Mesendoderm (in vitro differentiated cells): ENCODE data around the gene PRSS27.

Experiments used
- DNase-seq: peaks from one replicate; pipeline ENCODE4 v3.0.0; 2013
- H2AK5ac ChIP-seq: 2 replicates; pipeline ENCODE4 v1.6.1; 2013; ENCODE audit warnings: low read length, inconsistent platforms
- H2BK120ac ChIP-seq: 2 replicates; pipeline ENCODE4 v1.6.1; 2013; ENCODE audit warnings: low read depth, mild to moderate bottlenecking, low read length, moderate library complexity, mixed read lengths
- H2BK15ac ChIP-seq: replicated peaks from 2 replicates; pipeline ENCODE4 v1.6.1; 2013; ENCODE audit warnings: low read depth, mild to moderate bottlenecking, moderate library complexity
- H2BK5ac ChIP-seq: 2 replicates; pipeline ENCODE4 v1.6.1; 2013; ENCODE audit warnings: low read length, inconsistent platforms
- H3K18ac ChIP-seq: 2 replicates; pipeline ENCODE4 v1.6.1; 2013; ENCODE audit warnings: mild to moderate bottlenecking, low read length, mixed read lengths
- H3K23ac ChIP-seq: one replicate; pipeline ENCODE4 v1.6.1; 2013; ENCODE audit warnings: low read length
- H3K27ac ChIP-seq: 2 replicates; pipeline ENCODE4 v1.5.1; 2013; ENCODE audit warnings: low read depth, mild to moderate bottlenecking, inconsistent platforms, low read length, moderate library complexity
- H3K27me3 ChIP-seq: 2 replicates; pipeline ENCODE4 v1.6.1; 2013; ENCODE audit warnings: low read length, control low read depth, mild to moderate bottlenecking, inconsistent platforms; ENCODE audit not compliant: insufficient read depth, poor library complexity
- H3K36me3 ChIP-seq: 2 replicates; pipeline ENCODE4 v1.6.1; 2013; ENCODE audit warnings: low read length, inconsistent platforms; ENCODE audit not compliant: control insufficient read depth, insufficient read depth
- H3K4ac ChIP-seq: one replicate; pipeline ENCODE4 v1.6.1; 2013; ENCODE audit warnings: low read depth, mild to moderate bottlenecking, low read length, moderate library complexity
- H3K4me1 ChIP-seq: 2 replicates; pipeline ENCODE4 v1.6.1; 2013; ENCODE audit warnings: low read depth, low read length, inconsistent platforms; ENCODE audit not compliant: control insufficient read depth
- H3K4me2 ChIP-seq: 2 replicates; pipeline ENCODE4 v1.6.1; 2013; ENCODE audit warnings: low read length
- H3K4me3 ChIP-seq: 2 replicates; pipeline ENCODE4 v1.5.1; 2013; ENCODE audit warnings: mild to moderate bottlenecking, low read length
- H3K56ac ChIP-seq: one replicate; pipeline ENCODE4 v1.6.1; 2013; ENCODE audit warnings: low read length
- H3K79me1 ChIP-seq: 2 replicates; pipeline ENCODE4 v1.6.1; 2013; ENCODE audit warnings: low read length, inconsistent platforms
- H3K79me2 ChIP-seq: 2 replicates; pipeline ENCODE4 v1.6.1; 2013; ENCODE audit warnings: mild to moderate bottlenecking, low read length; ENCODE audit not compliant: control insufficient read depth, insufficient read depth
- H3K9ac ChIP-seq: 2 replicates; pipeline ENCODE4 v1.6.1; 2013; ENCODE audit warnings: low read length, inconsistent platforms
- H4K5ac ChIP-seq: one replicate; pipeline ENCODE4 v1.6.1; 2013; ENCODE audit warnings: low read length
- H4K8ac ChIP-seq: one replicate; pipeline ENCODE4 v1.6.1; 2013; ENCODE audit warnings: low read depth, mild to moderate bottlenecking, control low read depth, low read length, moderate library complexity
- WGBS: extraction: QIAGEN DNeasy Blood & Tissue Kit; methylation state at CpG from one replicate; pipeline ENCODE4 v1.1.7; 2013; ENCODE audit warnings: low lambda C conversion rate, missing lambda C conversion rate; ENCODE audit not compliant: insufficient coverage; ENCODE audit errors: extremely low coverage; 5-methylcytosine and 5-hydroxymethylcytosine counted together

PRSS27 gene

DNA sequence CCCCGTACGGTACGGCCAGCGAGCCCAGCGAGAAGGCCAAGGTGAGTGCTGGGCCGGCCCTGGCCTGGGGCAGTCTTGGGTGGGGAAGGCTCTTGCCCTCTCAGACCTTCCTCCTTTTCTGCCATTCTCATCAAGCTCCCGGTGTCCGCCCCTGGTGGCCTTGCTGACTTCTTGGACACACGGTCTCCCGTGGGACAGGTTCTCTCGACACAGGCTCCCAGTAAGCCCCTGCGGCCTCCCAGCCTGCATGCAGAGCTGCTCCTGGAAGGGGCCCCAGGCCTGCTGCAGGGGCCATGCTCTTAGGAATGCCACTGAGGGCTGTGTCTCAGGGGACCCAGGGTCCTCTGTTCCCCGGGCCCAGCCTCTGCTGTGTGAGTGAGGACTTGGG lies 17.6 kb downstream of the PRSS27 start:
- H2BK120ac ChIP-seq = no peak overlapping the region
- H3K79me2 ChIP-seq = no peaks in the 10 kb centered on the region
- no peak overlapping the region for H3K56ac ChIP-seq
- no peak overlapping the region for H4K8ac ChIP-seq
- H3K27ac ChIP-seq = no peak overlapping the region
- H3K4me1 ChIP-seq = no peaks in the 10 kb centered on the region
- H3K36me3 ChIP-seq = peaks cover 8% of the 10 kb centered on the region
- no peak overlapping the region for H4K5ac ChIP-seq
- no peak overlapping the region for H3K9ac ChIP-seq
- no peak overlapping the region for H3K18ac ChIP-seq
- no peak overlapping the region for H2BK5ac ChIP-seq
- H3K79me1 ChIP-seq = no peaks in the 10 kb centered on the region
- WGBS = no CpG with 5 or more reads among the region's 13 CpGs
- no peak for DNase-seq
- no peak overlapping the region for H2BK15ac ChIP-seq
- no peak overlapping the region for H3K4ac ChIP-seq
- H3K4me3 ChIP-seq = no peak overlapping the region
- H3K23ac ChIP-seq = no peak overlapping the region
- no peak overlapping the region for H3K4me2 ChIP-seq
- H2AK5ac ChIP-seq = no peak overlapping the region
- H3K27me3 ChIP-seq = no peaks in the 10 kb centered on the region

DNA sequence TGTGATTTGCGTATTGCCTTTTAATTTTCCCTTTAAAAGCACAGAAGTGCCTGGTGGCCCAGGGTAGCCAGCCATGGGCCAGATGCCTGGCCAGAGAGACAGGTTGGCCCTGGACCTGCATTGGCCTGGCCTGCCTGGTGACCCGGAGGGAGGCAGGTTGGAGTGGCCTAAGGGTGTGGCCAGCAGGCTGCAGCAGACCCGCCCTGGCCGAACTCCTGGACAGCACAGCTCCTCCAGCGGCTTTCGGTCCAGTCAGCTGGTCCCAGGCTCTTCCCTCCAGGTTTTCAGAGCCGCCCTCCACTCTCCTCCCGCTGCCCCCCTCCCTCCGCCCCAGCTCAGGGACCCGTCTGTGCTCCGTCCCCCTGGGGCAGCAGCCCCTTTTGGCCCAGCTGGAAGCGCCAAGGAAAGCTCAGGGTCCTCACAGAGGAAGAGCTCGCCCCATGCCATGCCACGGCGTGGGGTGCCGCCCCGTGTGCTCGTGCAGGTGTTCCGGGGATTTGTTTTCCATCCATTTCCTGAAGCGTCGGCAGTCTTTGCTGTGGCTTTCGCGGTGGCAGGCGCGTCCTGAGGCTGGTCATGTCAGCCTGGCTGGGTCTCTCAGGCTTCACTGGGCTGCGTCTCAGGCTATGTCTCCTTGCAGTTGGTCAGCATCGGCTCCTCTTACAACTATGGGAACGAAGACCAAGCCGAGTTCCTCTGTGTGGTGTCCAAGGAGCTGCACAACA lies 18.1 kb downstream of the PRSS27 start:
- H3K23ac ChIP-seq = no peak overlapping the region
- H3K56ac ChIP-seq = no peak overlapping the region
- WGBS = no CpG with 5 or more reads among the region's 29 CpGs
- no peaks in the 10 kb centered on the region for H3K79me1 ChIP-seq
- H3K4me3 ChIP-seq = no peak overlapping the region
- H2BK120ac ChIP-seq = no peak overlapping the region
- no peak overlapping the region for H3K9ac ChIP-seq
- H3K27me3 ChIP-seq = no peaks in the 10 kb centered on the region
- H2BK5ac ChIP-seq = no peak overlapping the region
- no peak overlapping the region for H3K4ac ChIP-seq
- H3K27ac ChIP-seq = no peak overlapping the region
- no peak overlapping the region for H2BK15ac ChIP-seq
- H3K36me3 ChIP-seq = peaks cover 6% of the 10 kb centered on the region
- H3K79me2 ChIP-seq = no peaks in the 10 kb centered on the region
- H3K4me2 ChIP-seq = no peak overlapping the region
- no peak overlapping the region for H4K8ac ChIP-seq
- H3K4me1 ChIP-seq = no peaks in the 10 kb centered on the region
- DNase-seq = no peak
- no peak overlapping the region for H4K5ac ChIP-seq
- no peak overlapping the region for H3K18ac ChIP-seq
- no peak overlapping the region for H2AK5ac ChIP-seq

DNA sequence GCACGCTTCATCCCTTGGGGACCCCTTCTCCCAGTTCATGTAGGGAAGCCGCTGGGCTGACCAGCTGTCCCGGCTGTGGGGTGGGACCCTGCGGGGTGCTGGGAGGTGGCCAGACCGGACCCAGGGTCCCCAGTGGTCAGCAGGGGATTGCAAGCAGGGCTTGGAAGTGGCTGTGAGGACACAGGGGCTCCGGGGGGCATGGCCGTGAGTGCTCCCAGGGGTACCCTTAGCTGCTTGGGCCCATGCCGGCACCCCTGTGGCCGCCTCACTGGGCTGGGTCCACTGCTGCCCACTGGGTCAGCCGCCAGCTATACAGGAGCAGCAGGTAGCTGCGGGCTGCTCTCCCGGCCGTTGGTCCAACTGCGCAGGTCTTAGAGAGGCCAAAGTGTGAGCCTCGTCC lies 18.8 kb downstream of the PRSS27 start:
- Histone ChIP-seq H3K36me3 (peaks cover 6% of the 10 kb centered on the region), H2BK5ac (no peak overlapping the region)
- WGBS = no CpG with 5 or more reads among the region's 15 CpGs

DNA sequence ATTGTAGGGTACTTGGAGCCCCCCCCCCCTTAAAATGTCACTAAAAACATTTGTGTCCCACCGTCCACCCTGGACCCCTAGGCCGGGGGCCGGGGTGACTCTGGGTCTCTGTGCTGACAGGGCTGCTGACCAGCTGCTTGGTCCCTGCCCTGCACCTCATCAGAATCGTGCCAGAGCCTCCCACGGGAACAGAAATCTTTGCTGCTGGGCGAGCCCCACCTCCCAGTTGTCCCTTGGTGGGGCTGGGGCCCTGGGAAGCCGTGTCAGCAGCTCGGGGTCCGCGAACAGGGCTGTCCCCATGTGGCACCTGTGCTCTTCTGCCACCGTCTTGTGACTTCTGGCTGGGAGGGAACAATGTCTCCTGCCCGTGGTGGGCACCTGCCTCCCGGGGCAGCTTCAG lies 19.2 kb downstream of the PRSS27 start:
- no peak overlapping the region for H2BK5ac ChIP-seq
- H3K4me2 ChIP-seq = no peak overlapping the region
- no peak overlapping the region for H2BK120ac ChIP-seq
- no peaks in the 10 kb centered on the region for H3K79me1 ChIP-seq
- no peak overlapping the region for H3K4me3 ChIP-seq
- WGBS = no CpG with 5 or more reads among the region's 13 CpGs
- no peak overlapping the region for H3K23ac ChIP-seq
- H3K4me1 ChIP-seq = no peaks in the 10 kb centered on the region
- no peak overlapping the region for H4K8ac ChIP-seq
- no peaks in the 10 kb centered on the region for H3K79me2 ChIP-seq
- no peak overlapping the region for H3K4ac ChIP-seq
- no peaks in the 10 kb centered on the region for H3K27me3 ChIP-seq
- no peak overlapping the region for H3K18ac ChIP-seq
- no peak for DNase-seq
- no peak overlapping the region for H3K9ac ChIP-seq
- no peak overlapping the region for H2BK15ac ChIP-seq
- no peak overlapping the region for H4K5ac ChIP-seq
- H3K36me3 ChIP-seq = peaks cover 6% of the 10 kb centered on the region
- H3K27ac ChIP-seq = no peak overlapping the region
- H2AK5ac ChIP-seq = no peak overlapping the region
- no peak overlapping the region for H3K56ac ChIP-seq

More for the DNA sequence above, 18.8 kb downstream of the PRSS27 start:
- Histone ChIP-seq H3K27ac (no peak overlapping the region), H2AK5ac (no peak overlapping the region), H3K9ac (no peak overlapping the region), H3K18ac (no peak overlapping the region), H3K4ac (no peak overlapping the region), H3K4me1 (no peaks in the 10 kb centered on the region), H4K8ac (no peak overlapping the region), H3K27me3 (no peaks in the 10 kb centered on the region), H2BK15ac (no peak overlapping the region), H3K79me2 (no peaks in the 10 kb centered on the region), H3K4me2 (no peak overlapping the region), H3K79me1 (no peaks in the 10 kb centered on the region), H2BK120ac (no peak overlapping the region), H3K56ac (no peak overlapping the region), H4K5ac (no peak overlapping the region), H3K4me3 (no peak overlapping the region), H3K23ac (no peak overlapping the region)
- no peak for DNase-seq

DNA sequence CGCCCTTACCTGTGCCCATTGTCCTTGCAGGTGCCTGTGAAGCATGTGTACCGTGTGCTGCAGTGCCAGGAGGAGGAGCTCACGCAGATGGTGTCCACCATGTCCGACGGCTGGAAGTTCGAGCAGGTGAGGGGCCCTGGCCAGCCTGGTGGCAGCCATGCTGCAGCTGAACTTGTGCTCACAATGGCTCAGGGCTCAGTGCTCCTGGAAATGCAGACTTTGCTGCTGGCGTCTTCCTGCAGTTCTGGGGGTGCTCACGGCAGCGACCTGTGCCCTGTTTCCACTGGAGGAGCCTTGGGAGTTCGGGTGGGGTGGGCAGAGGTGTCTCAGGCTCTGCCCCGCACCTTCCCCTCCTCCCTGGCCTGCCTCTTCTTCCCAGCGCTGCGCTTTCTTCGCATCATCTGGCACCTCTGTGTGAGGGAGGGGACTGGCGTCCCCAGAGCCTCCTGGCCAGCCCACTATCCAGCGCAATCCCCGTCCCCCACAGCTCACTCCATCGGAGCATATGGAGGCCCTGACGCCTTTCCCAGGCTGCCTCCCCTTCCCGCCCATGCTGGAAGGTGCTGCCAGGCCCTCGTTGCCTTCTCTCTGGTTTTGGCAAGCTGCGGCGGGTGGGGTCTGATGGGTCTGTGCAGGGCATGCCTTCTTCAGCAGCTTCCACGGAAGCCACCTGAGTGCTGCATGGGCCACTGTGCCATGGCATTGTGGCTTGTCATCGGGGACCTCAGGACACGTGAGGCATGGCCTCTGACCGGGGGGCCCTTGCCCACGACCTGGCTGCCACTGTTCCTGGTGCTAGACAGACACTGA lies 20.0 kb downstream of the PRSS27 start:
- Histone ChIP-seq H3K27me3 (no peaks in the 10 kb centered on the region), H3K4ac (no peak overlapping the region), H2BK15ac (no peak overlapping the region), H3K9ac (no peak overlapping the region), H3K36me3 (peaks cover 6% of the 10 kb centered on the region), H3K56ac (no peak overlapping the region), H2BK120ac (no peak overlapping the region), H3K18ac (no peak overlapping the region), H3K79me2 (no peaks in the 10 kb centered on the region), H4K8ac (no peak overlapping the region), H3K23ac (no peak overlapping the region), H3K79me1 (no peaks in the 10 kb centered on the region), H3K4me1 (no peaks in the 10 kb centered on the region), H4K5ac (no peak overlapping the region), H3K4me3 (no peak overlapping the region), H2AK5ac (no peak overlapping the region), H2BK5ac (no peak overlapping the region), H3K4me2 (no peak overlapping the region), H3K27ac (no peak overlapping the region)
- DNase-seq = no peak
- WGBS = no CpG with 5 or more reads among the region's 28 CpGs
